GM23338 (cell line): ENCODE measurements around the gene YIPF2. TPM values are rescaled to one million over a fixed set of nuclear protein-coding genes. Genes with fewer than 3 reads are reported as not detected.

ENCODE experiments used
- ATAC-seq: fragments of 200-7000 bp; cut with Tn5 transposase; 3 replicates; pipeline ENCODE4 v1.9.1; 2020
- DNase-seq: peaks from one replicate; pipeline ENCODE4 v3.0.0-alpha.2; 2015; ENCODE audit warnings: low spot score
- H2AFZ ChIP-seq: fragments of 200-600 bp; sonication (generic); 2 replicates; pipeline ENCODE4 v1.8.0; 2016; ENCODE audit warnings: antibody characterized with exemption, mild to moderate bottlenecking, moderate library complexity
- H3F3A ChIP-seq: fragments of 200-600 bp; sonication (generic); replicated peaks from 2 replicates; pipeline ENCODE4 v1.8.0; 2017; ENCODE audit warnings: antibody characterized with exemption, mixed run types, low read depth
- H3K27ac ChIP-seq: fragments of 200-600 bp; sonication (generic); 2 replicates; pipeline ENCODE4 v1.6.1; 2016; ENCODE audit warnings: low read depth
- H3K27me3 ChIP-seq: fragments of 200-600 bp; sonication (generic); 2 replicates; pipeline ENCODE4 v1.8.0; 2016; ENCODE audit warnings: mild to moderate bottlenecking, mixed run types, moderate library complexity; ENCODE audit not compliant: insufficient read depth
- H3K36me3 ChIP-seq: fragments of 200-600 bp; sonication (generic); 2 replicates; pipeline ENCODE4 v1.8.0; 2016; ENCODE audit warnings: mild to moderate bottlenecking; ENCODE audit not compliant: insufficient read depth
- H3K4me1 ChIP-seq: fragments of 200-600 bp; sonication (generic); 2 replicates; pipeline ENCODE4 v1.8.0; 2016; ENCODE audit warnings: mild to moderate bottlenecking, moderate library complexity; ENCODE audit not compliant: insufficient read depth
- H3K4me2 ChIP-seq: fragments of 200-600 bp; sonication (generic); 2 replicates; pipeline ENCODE4 v1.7.1; 2017; ENCODE audit warnings: mixed run types
- H3K4me3 ChIP-seq: fragments of 200-600 bp; sonication (generic); 2 replicates; pipeline ENCODE4 v1.6.1; 2016; ENCODE audit warnings: mixed run types
- H3K79me2 ChIP-seq: fragments of 200-600 bp; sonication (generic); replicated peaks from 2 replicates; pipeline ENCODE4 v1.8.0; 2017; ENCODE audit warnings: mild to moderate bottlenecking; ENCODE audit not compliant: insufficient read depth
- H3K9me2 ChIP-seq: fragments of 200-600 bp; sonication (generic); 2 replicates; pipeline ENCODE4 v1.8.0; 2017; ENCODE audit not compliant: insufficient read depth
- H4K20me1 ChIP-seq: fragments of 200-600 bp; sonication (generic); replicated peaks from 2 replicates; pipeline ENCODE4 v1.8.0; 2017; ENCODE audit warnings: mild to moderate bottlenecking; ENCODE audit not compliant: insufficient read depth
- H3K27ac Mint-ChIP-seq: 2 replicates; pipeline ENCODE4 v1.8.0; 2020; ENCODE audit warnings: inconsistent platforms, mild to moderate bottlenecking, moderate library complexity, mixed read lengths
- H3K27me3 Mint-ChIP-seq: 3 replicates; pipeline ENCODE4 v1.8.0; 2022; ENCODE audit warnings: low read depth, mild to moderate bottlenecking, moderate library complexity, mixed read lengths, inconsistent platforms; ENCODE audit not compliant: insufficient read depth, poor library complexity
- H3K36me3 Mint-ChIP-seq: 3 replicates; pipeline ENCODE4 v1.8.0; 2021; ENCODE audit warnings: low read depth, mild to moderate bottlenecking, inconsistent platforms, moderate library complexity, mixed read lengths
- H3K4me1 Mint-ChIP-seq: 3 replicates; pipeline ENCODE4 v1.8.0; 2020; ENCODE audit warnings: mild to moderate bottlenecking, inconsistent platforms, mixed read lengths
- H3K4me3 Mint-ChIP-seq: 3 replicates; pipeline ENCODE4 v1.8.0; 2021; ENCODE audit warnings: moderate library complexity, mild to moderate bottlenecking, inconsistent platforms, mixed read lengths
- H3K9me3 Mint-ChIP-seq: 3 replicates; pipeline ENCODE4 v1.8.0; 2020; ENCODE audit warnings: moderate library complexity, mild to moderate bottlenecking, inconsistent platforms, mixed read lengths
- EZH2 ChIP-seq: fragments of 200-600 bp; sonication (generic); IDR thresholded peaks from one replicate; pipeline ENCODE4 v1.8.0; 2017; ENCODE audit warnings: antibody characterized with exemption, mild to moderate bottlenecking, low read depth; ENCODE audit not compliant: unreplicated experiment
- NANOG ChIP-seq: IDR thresholded peaks from 2 replicates; pipeline ENCODE4 v1.6.1; 2016; ENCODE audit warnings: antibody characterized with exemption, borderline replicate concordance
- ZNF114 ChIP-seq: fragments of 250-450 bp; sonication (Bioruptor Pico); IDR thresholded peaks from 2 replicates; pipeline ENCODE4 v1.5.0; 2020; ENCODE audit warnings: mild to moderate bottlenecking, moderate library complexity
- ZNF331 ChIP-seq: fragments of 250-450 bp; sonication (Bioruptor Pico); IDR thresholded peaks from 2 replicates; pipeline ENCODE4 v1.5.0; 2020; ENCODE audit warnings: low read depth, mild to moderate bottlenecking, moderate library complexity
- polyA plus RNA-seq: library from polyadenylated mRNA; unstranded; fragments of >200 nt; fragmentation: Nextera tagmentation; extraction: Ambion mirVana; gene quantifications from 2 replicates; pipeline ENCODE4 v1.2.1, GENCODE V29; 2016
- total RNA-seq: library from RNA; depleted of rRNA; stranded (reverse); fragments of >200 nt; shearing (Covaris generic); gene quantifications from 2 replicates; pipeline ENCODE4 v1.2.3, GENCODE V29; 2014
- TF ChIP-seq, protein P1 (sequence below): fragments of 250-450 bp; sonication (Bioruptor Pico); IDR thresholded peaks from 2 replicates; pipeline ENCODE4 v1.5.0; 2020; ENCODE audit warnings: mild to moderate bottlenecking, moderate library complexity
- TF ChIP-seq, protein P2 (sequence below), 2 experiments: fragments of 200-600 bp in 1 of 2; sonication (generic) in 1 of 2; conservative IDR thresholded peaks; 2 replicates each; pipeline versions ENCODE4 v1.5.1 to v1.6.1; 2016 to 2017; ENCODE audit warnings: antibody characterized with exemption in 2 of 2, low read depth in 2 of 2, mild to moderate bottlenecking in 2 of 2, moderate library complexity in 1 of 2
- TF ChIP-seq, protein P3 (sequence below): IDR thresholded peaks from 2 replicates; pipeline ENCODE4 v1.6.1; 2016; ENCODE audit warnings: antibody characterized with exemption
- TF ChIP-seq, protein P4 (sequence below): IDR thresholded peaks from one replicate; pipeline ENCODE4 v1.6.1; 2018; ENCODE audit warnings: antibody characterized with exemption; ENCODE audit not compliant: unreplicated experiment

Gene YIPF2
- total and polyA plus RNA-seq, 2 experiments from 2014 or later = 36.3 to 63.7 TPM

DNA sequence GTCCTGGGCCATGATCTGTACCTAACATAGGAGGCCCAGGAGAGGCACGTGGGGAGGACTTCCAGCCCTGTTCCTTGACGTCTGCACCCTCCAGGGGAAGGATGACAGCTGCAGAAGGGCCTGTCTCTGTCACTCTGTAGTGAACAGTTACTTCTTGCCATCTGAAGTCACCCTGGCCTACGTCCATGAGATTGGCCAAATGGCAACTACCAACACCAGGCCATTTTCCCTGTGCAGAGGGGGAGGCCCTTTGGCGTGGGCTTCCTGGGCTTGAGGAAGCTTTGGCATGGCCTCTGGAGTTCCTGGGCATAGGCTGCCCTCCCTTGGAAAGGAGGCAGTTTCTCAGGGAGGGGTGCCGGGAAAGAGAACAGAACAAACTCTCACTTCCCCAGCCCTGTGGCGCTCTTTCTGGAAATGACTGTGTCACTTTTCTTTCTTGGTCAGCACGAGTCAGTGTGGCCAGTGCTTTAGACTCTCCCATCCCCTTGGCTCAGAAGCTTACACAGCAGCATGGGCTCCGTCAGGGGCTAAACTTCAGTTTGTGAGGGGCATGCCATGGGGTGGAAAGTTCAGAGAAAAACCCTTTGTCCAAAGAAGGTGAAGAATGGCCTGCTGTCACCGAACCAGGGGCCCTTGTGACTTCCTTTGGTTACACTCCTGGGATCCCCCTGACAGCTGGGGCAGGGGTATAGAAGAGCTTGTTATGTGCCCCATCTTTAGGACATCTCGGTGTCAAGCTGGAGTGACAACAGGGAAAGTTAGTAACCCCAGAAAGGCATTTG, 51.8 kb downstream of the YIPF2 start:
- Mint-ChIP-seq H3K27ac (0 out of 2 replicates have a peak overlapping the region, but pooled peaks have one; percentile 30), H3K4me1 (peaks cover 44% of the 10 kb centered on the region), H3K9me3 (no peaks in the 10 kb centered on the region; the same call in 2 of the 3 replicates), H3K4me3 (no peak overlapping the region; the same call in 2 of the 3 replicates), H3K27me3 (peaks cover 21% of the 10 kb centered on the region), H3K36me3 (peaks cover 21% of the 10 kb centered on the region)
- Histone ChIP-seq H2AFZ (no peak overlapping the region), H3K4me3 (no peak overlapping the region), H3K4me2 (no peak overlapping the region), H3K36me3 (no peaks in the 10 kb centered on the region), H4K20me1 (peaks cover 7% of the 10 kb centered on the region), H3K79me2 (peaks cover 94% of the 10 kb centered on the region), H3F3A (peaks cover 43% of the 10 kb centered on the region), H3K27me3 (no peaks in the 10 kb centered on the region), H3K27ac (peak overlapping the region; percentile 50; the same call in 1 of the 2 replicates), H3K4me1 (peaks cover 35% of the 10 kb centered on the region), H3K9me2 (no peaks in the 10 kb centered on the region; the same call in 1 of the 2 replicates)
- no peak for TF ChIP-seq ZNF331 (CRISPR knock-in tag)
- no peak for TF ChIP-seq ZNF114 (CRISPR knock-in tag)
- TF ChIP-seq, protein P1, sequence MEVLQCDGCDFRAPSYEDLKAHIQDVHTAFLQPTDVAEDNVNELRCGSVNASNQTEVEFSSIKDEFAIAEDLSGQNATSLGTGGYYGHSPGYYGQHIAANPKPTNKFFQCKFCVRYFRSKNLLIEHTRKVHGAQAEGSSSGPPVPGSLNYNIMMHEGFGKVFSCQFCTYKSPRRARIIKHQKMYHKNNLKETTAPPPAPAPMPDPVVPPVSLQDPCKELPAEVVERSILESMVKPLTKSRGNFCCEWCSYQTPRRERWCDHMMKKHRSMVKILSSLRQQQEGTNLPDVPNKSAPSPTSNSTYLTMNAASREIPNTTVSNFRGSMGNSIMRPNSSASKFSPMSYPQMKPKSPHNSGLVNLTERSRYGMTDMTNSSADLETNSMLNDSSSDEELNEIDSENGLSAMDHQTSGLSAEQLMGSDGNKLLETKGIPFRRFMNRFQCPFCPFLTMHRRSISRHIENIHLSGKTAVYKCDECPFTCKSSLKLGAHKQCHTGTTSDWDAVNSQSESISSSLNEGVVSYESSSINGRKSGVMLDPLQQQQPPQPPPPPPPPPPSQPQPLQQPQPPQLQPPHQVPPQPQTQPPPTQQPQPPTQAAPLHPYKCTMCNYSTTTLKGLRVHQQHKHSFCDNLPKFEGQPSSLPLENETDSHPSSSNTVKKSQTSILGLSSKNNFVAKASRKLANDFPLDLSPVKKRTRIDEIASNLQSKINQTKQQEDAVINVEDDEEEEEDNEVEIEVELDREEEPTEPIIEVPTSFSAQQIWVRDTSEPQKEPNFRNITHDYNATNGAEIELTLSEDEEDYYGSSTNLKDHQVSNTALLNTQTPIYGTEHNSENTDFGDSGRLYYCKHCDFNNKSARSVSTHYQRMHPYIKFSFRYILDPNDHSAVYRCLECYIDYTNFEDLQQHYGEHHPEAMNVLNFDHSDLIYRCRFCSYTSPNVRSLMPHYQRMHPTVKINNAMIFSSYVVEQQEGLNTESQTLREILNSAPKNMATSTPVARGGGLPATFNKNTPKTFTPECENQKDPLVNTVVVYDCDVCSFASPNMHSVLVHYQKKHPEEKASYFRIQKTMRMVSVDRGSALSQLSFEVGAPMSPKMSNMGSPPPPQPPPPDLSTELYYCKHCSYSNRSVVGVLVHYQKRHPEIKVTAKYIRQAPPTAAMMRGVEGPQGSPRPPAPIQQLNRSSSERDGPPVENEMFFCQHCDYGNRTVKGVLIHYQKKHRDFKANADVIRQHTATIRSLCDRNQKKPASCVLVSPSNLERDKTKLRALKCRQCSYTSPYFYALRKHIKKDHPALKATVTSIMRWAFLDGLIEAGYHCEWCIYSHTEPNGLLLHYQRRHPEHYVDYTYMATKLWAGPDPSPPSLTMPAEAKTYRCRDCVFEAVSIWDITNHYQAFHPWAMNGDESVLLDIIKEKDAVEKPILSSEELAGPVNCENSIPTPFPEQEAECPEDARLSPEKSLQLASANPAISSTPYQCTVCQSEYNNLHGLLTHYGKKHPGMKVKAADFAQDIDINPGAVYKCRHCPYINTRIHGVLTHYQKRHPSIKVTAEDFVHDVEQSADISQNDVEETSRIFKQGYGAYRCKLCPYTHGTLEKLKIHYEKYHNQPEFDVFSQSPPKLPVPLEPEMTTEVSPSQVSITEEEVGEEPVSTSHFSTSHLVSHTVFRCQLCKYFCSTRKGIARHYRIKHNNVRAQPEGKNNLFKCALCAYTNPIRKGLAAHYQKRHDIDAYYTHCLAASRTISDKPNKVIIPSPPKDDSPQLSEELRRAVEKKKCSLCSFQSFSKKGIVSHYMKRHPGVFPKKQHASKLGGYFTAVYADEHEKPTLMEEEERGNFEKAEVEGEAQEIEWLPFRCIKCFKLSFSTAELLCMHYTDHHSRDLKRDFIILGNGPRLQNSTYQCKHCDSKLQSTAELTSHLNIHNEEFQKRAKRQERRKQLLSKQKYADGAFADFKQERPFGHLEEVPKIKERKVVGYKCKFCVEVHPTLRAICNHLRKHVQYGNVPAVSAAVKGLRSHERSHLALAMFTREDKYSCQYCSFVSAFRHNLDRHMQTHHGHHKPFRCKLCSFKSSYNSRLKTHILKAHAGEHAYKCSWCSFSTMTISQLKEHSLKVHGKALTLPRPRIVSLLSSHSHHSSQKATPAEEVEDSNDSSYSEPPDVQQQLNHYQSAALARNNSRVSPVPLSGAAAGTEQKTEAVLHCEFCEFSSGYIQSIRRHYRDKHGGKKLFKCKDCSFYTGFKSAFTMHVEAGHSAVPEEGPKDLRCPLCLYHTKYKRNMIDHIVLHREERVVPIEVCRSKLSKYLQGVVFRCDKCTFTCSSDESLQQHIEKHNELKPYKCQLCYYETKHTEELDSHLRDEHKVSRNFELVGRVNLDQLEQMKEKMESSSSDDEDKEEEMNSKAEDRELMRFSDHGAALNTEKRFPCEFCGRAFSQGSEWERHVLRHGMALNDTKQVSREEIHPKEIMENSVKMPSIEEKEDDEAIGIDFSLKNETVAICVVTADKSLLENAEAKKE (CRISPR knock-in tag) = no peak
- TF ChIP-seq, protein P2, sequence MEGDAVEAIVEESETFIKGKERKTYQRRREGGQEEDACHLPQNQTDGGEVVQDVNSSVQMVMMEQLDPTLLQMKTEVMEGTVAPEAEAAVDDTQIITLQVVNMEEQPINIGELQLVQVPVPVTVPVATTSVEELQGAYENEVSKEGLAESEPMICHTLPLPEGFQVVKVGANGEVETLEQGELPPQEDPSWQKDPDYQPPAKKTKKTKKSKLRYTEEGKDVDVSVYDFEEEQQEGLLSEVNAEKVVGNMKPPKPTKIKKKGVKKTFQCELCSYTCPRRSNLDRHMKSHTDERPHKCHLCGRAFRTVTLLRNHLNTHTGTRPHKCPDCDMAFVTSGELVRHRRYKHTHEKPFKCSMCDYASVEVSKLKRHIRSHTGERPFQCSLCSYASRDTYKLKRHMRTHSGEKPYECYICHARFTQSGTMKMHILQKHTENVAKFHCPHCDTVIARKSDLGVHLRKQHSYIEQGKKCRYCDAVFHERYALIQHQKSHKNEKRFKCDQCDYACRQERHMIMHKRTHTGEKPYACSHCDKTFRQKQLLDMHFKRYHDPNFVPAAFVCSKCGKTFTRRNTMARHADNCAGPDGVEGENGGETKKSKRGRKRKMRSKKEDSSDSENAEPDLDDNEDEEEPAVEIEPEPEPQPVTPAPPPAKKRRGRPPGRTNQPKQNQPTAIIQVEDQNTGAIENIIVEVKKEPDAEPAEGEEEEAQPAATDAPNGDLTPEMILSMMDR (conservative IDR thresholded peaks at IDR 0.05; ENCODE audit: low read depth in 2 of 2) = no peak
- TF ChIP-seq, protein P3, sequence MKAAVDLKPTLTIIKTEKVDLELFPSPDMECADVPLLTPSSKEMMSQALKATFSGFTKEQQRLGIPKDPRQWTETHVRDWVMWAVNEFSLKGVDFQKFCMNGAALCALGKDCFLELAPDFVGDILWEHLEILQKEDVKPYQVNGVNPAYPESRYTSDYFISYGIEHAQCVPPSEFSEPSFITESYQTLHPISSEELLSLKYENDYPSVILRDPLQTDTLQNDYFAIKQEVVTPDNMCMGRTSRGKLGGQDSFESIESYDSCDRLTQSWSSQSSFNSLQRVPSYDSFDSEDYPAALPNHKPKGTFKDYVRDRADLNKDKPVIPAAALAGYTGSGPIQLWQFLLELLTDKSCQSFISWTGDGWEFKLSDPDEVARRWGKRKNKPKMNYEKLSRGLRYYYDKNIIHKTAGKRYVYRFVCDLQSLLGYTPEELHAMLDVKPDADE = no peak
- no peak for TF ChIP-seq EZH2
- TF ChIP-seq, protein P4, sequence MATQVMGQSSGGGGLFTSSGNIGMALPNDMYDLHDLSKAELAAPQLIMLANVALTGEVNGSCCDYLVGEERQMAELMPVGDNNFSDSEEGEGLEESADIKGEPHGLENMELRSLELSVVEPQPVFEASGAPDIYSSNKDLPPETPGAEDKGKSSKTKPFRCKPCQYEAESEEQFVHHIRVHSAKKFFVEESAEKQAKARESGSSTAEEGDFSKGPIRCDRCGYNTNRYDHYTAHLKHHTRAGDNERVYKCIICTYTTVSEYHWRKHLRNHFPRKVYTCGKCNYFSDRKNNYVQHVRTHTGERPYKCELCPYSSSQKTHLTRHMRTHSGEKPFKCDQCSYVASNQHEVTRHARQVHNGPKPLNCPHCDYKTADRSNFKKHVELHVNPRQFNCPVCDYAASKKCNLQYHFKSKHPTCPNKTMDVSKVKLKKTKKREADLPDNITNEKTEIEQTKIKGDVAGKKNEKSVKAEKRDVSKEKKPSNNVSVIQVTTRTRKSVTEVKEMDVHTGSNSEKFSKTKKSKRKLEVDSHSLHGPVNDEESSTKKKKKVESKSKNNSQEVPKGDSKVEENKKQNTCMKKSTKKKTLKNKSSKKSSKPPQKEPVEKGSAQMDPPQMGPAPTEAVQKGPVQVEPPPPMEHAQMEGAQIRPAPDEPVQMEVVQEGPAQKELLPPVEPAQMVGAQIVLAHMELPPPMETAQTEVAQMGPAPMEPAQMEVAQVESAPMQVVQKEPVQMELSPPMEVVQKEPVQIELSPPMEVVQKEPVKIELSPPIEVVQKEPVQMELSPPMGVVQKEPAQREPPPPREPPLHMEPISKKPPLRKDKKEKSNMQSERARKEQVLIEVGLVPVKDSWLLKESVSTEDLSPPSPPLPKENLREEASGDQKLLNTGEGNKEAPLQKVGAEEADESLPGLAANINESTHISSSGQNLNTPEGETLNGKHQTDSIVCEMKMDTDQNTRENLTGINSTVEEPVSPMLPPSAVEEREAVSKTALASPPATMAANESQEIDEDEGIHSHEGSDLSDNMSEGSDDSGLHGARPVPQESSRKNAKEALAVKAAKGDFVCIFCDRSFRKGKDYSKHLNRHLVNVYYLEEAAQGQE = no peak
- TF ChIP-seq NANOG = no peak
- no peak for DNase-seq
- no peak for ATAC-seq
